ENCODE results near the gene PMEL.

DNA sequence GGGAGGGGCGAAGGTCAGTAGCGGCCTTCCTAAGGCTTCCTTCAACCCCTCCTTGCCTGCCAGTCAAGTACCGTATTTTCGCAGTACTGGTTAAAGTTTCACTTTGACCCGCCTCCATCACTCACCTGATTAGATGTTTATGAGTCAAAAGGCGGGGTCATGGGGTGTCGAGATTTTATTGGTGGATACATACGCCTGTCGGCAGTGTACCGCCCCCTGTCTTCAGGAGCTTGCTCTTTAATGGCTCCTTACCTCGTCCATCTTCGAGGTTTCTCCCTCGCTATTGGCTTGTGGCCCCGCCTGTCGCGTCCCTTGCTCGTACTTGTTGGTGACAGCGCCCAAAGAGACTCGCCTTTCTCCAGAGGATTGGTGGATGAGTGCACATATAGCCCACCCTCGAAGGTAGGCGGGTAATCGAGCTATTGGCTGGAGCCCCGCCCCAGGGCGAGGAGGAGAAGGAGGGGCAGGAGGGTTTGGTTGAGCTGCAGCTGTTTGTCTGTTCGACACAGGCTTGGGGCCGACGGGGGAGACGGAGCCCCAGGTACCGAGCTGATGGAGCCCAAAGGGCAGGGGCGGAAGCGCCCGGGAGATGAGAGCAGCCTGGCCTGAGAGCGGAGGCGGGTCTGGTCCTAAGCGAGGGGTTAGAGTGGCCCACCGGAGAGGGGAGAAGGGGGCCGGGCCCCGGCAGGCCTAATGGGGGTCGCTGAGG is 7.9 kb upstream of the PMEL start, which contains the start of gene RAB5B:
- TF ChIP-seq EZH2 (IDR thresholded peaks at IDR 0.05; ENCODE audit: insufficient read depth, poor library complexity, severe bottlenecking) (no peak), EZH2phosphoT487 (IDR thresholded peaks at IDR 0.05; ENCODE audit: insufficient read depth, low read depth) (no peak)

Data from GM23248 (cell line).